Esophagus squamous epithelium (tissue), 4 donors: Measurements from ENCODE around the gene ZNF44.

Source experiments
- POLR2A ChIP-seq, 4 donors: fragments of 450-650 bp; IDR thresholded peaks; one replicate each; pipeline ENCODE4 v1.6.1; 2017; ENCODE audit warnings: antibody characterized with exemption in 4 of 4, mild to moderate bottlenecking in 4 of 4, moderate library complexity in 3 of 4
- TF ChIP-seq, protein P1 (sequence below), 6 experiments: fragments of 450-650 bp in 4 of 6; fragments of 200-600 bp in 2 of 6; sonication (generic) in 2 of 6; IDR thresholded peaks; one replicate each; pipeline ENCODE4 v1.5.1; 2016 to 2019; ENCODE audit warnings: antibody characterized with exemption in 6 of 6, mild to moderate bottlenecking in 4 of 6, moderate library complexity in 4 of 6

GRCh38 chr19:12314553-12314952 lies 19.9 kb upstream of the ZNF44 start:
- TF ChIP-seq, protein P1, sequence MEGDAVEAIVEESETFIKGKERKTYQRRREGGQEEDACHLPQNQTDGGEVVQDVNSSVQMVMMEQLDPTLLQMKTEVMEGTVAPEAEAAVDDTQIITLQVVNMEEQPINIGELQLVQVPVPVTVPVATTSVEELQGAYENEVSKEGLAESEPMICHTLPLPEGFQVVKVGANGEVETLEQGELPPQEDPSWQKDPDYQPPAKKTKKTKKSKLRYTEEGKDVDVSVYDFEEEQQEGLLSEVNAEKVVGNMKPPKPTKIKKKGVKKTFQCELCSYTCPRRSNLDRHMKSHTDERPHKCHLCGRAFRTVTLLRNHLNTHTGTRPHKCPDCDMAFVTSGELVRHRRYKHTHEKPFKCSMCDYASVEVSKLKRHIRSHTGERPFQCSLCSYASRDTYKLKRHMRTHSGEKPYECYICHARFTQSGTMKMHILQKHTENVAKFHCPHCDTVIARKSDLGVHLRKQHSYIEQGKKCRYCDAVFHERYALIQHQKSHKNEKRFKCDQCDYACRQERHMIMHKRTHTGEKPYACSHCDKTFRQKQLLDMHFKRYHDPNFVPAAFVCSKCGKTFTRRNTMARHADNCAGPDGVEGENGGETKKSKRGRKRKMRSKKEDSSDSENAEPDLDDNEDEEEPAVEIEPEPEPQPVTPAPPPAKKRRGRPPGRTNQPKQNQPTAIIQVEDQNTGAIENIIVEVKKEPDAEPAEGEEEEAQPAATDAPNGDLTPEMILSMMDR (IDR thresholded peaks at IDR 0.05): no peak
- no peak for TF ChIP-seq POLR2A (IDR thresholded peaks at IDR 0.05)
